ENCODE results near the gene RPEL1. TPM values are rescaled to one million over a fixed set of nuclear protein-coding genes. Genes with fewer than 3 reads are reported as not detected.
"Not testable (repeated sequence)": the region's sequence is repeated elsewhere in the genome, so short reads cannot be mapped to it uniquely, and the experiment has no call there.

The RPEL1 gene
- total RNA-seq: not detected

GRCh38 chr10:103245587-103245986 lies at the start of gene RPEL1:
Gene RPEL1 (plus strand): TSS chr10:103245887. CDS start chr10:103245997, 110 bp downstream.
- DNase-seq (ENCODE audit: low spot score in 2 of 2); FAIRE-seq: not testable (repeated sequence)

- FAIRE-seq: no peak
Measured at GRCh38 chr10:103196516-103196915, 49.2 kb upstream of the RPEL1 start.

GRCh38 chr10:103197174-103197573 lies 48.5 kb upstream of the RPEL1 start:
- FAIRE-seq: no peak
- DNase-seq (ENCODE audit: low spot score in 2 of 2): peak in 1 of 2 donors; percentile 44

More at GRCh38 chr10:103196516-103196915, 49.2 kb upstream of the RPEL1 start:
- no peak for DNase-seq (ENCODE audit: low spot score in 2 of 2)

GRCh38 chr10:103197903-103198302 lies 47.8 kb upstream of the RPEL1 start:
- FAIRE-seq: no peak
- no peak for DNase-seq (ENCODE audit: low spot score in 2 of 2)

- FAIRE-seq: no peak
Measured at GRCh38 chr10:103198648-103199047, 47.0 kb upstream of the RPEL1 start.

GRCh38 chr10:103199488-103199887 lies 46.2 kb upstream of the RPEL1 start:
- DNase-seq (ENCODE audit: low spot score in 2 of 2) (no peak), FAIRE-seq (no peak)

More at GRCh38 chr10:103198648-103199047, 47.0 kb upstream of the RPEL1 start:
- no peak for DNase-seq (ENCODE audit: low spot score in 2 of 2)

- FAIRE-seq (no peak), DNase-seq (ENCODE audit: low spot score in 2 of 2) (no peak)
Measured at GRCh38 chr10:103202319-103202718, 43.4 kb upstream of the RPEL1 start.

- FAIRE-seq (no peak), DNase-seq (ENCODE audit: low spot score in 2 of 2) (no peak)
Measured at GRCh38 chr10:103203466-103203865, 42.2 kb upstream of the RPEL1 start.

GRCh38 chr10:103204353-103205255 lies 41.1 kb upstream of the RPEL1 start:
- DNase-seq (ENCODE audit: low spot score in 2 of 2) (no peak), FAIRE-seq (no peak)

- not testable (repeated sequence) for FAIRE-seq; DNase-seq (ENCODE audit: low spot score in 2 of 2)
Measured at GRCh38 chr10:103205401-103205800, 40.3 kb upstream of the RPEL1 start.

GRCh38 chr10:103206715-103207114 lies 39.0 kb upstream of the RPEL1 start:
- DNase-seq (ENCODE audit: low spot score in 2 of 2); FAIRE-seq: not testable (repeated sequence)

- FAIRE-seq: no peak
- no peak for DNase-seq (ENCODE audit: low spot score in 2 of 2)
Measured at GRCh38 chr10:103207141-103207540, 38.5 kb upstream of the RPEL1 start.

- DNase-seq (ENCODE audit: low spot score in 2 of 2); FAIRE-seq: not testable (repeated sequence)
Measured at GRCh38 chr10:103207643-103208042, 38.0 kb upstream of the RPEL1 start.

- DNase-seq (ENCODE audit: low spot score in 2 of 2); FAIRE-seq: not testable (repeated sequence)
Measured at GRCh38 chr10:103210262-103210661, 35.4 kb upstream of the RPEL1 start.

- no peak for FAIRE-seq
Measured at GRCh38 chr10:103215601-103216000, 30.1 kb upstream of the RPEL1 start.

GRCh38 chr10:103216362-103216761 lies 29.3 kb upstream of the RPEL1 start:
- not testable (repeated sequence) for FAIRE-seq

More at GRCh38 chr10:103215601-103216000, 30.1 kb upstream of the RPEL1 start:
- DNase-seq (ENCODE audit: low spot score in 2 of 2): no peak

GRCh38 chr10:103224133-103224532 lies 21.6 kb upstream of the RPEL1 start:
- DNase-seq (ENCODE audit: low spot score in 2 of 2) (no peak), FAIRE-seq (no peak)

More at GRCh38 chr10:103216362-103216761, 29.3 kb upstream of the RPEL1 start:
- DNase-seq (ENCODE audit: low spot score in 2 of 2): not testable (repeated sequence)

- FAIRE-seq; DNase-seq (ENCODE audit: low spot score in 2 of 2): not testable (repeated sequence)
Measured at GRCh38 chr10:103224721-103225120, 21.0 kb upstream of the RPEL1 start.

- DNase-seq (ENCODE audit: low spot score in 2 of 2): no peak
- no peak for FAIRE-seq
Measured at GRCh38 chr10:103225939-103226338, 19.7 kb upstream of the RPEL1 start.

GRCh38 chr10:103227416-103227815 lies 18.3 kb upstream of the RPEL1 start:
- FAIRE-seq: no peak
- DNase-seq (ENCODE audit: low spot score in 2 of 2): no peak

GRCh38 chr10:103231047-103231551 lies 14.6 kb upstream of the RPEL1 start:
- DNase-seq (ENCODE audit: low spot score in 2 of 2) (no peak), FAIRE-seq (no peak)

Measured in frontal cortex (tissue), 4 donors.